Nucleus accumbens (tissue), 56 donors: ENCODE measurements around the gene IL19.
"Not testable (repeated sequence)": the region's sequence is repeated elsewhere in the genome, so short reads cannot be mapped to it uniquely, and the experiment has no call there.

Experiments used
- DNase-seq, 56 donors: peaks; one replicate each; lab custom pipeline; 2025; lab: John Stamatoyannopoulos, UW

The IL19 gene

DNA sequence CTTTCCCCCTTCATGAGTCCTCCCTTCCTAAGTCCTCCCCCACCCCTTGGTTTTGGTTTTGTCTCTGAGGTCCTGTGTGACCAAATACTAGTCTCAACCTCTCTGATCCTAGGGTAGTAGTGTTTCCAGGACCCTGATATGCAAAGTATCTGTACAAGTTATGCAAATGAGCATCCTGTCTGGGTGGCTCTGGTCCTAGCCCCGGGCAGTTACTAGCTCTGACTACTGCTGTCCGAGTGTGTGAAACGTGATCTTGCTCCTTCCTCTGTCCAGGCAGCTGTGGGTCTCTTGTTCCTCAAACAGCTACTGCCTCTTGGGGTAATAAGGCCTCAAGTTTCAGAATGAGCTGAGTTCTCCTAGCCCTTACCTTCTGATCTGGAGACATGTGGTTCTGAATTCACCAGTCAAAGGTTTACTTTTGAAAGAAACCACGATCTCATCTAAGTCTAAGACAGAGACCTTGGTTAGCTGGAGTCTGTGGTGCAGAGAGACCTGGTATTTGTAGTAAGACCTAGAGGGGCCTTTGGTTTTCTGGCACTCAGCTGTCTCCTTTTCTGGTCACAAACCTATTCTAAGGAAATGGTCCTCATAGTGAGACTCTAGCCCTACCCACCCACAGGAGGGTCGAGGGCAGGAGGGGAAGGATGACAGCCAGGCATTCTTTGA is 31.0 kb upstream of the IL19 start:
- DNase-seq: peak in 4 of 56 donors; percentile 6 to 21 (median 8)

DNA sequence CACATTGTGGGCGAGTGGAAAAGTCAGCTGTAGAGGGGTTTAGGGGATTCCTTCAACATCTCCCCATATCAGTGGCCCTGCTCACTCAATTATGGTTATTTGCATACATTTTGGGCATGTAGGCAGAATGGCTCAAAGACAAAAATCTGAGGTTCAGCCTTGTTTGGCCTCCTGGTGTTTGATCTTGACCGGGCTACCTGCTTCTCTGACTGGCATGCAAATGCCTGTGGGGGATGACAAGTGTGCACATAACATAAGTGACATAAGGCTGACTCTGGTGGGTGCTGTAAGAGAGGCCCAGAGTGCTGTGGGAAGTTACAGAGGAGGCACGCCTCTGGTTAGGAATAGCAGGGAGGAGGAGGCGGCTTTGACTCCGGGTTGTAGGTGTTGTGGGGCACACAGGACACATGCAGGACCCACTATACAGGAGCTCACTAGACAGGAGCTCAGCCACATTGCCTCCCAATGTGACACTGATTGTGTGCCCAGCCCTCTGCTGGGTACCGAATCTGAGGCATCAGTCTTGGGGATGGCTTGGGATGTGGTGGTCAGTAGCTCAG is 29.4 kb upstream of the IL19 start:
- no peak for DNase-seq

DNA sequence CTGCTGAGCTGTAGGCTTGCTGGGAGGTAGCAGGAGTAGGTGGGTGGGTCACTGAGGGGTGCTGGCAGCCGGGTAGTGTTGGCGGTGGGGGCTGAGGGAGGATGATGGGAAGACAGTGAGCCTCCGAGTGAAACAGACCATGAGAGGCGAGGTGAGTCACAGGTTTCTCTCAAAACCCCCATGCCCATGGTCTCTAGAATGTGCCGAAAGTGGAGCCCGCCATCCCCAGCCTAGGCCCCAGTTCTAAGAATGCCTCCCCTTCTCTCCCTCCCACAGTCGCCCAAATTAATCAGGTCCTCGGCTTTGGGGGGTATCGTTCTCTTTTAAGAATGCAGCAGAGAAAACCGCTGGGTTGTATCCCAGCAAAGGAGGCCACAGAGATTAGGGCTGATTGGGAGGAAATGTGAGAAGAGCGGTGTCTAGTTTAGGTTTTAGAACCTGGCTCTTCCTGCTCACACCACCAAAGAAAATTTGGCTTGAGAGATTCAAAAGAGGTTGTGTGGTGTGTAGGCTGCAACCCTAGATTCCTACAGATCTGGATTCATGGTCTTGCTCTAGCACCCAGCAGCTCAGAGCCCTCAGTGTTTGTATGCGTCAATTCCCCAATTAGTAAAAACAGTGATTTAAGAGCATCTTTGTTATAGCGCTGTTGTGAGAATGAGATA is 27.7 kb upstream of the IL19 start:
- DNase-seq: no peak

GRCh38 chr1:206744683-206745082 is 25.9 kb upstream of the IL19 start:
- DNase-seq: no peak

GRCh38 chr1:206745301-206745700 is 25.3 kb upstream of the IL19 start:
- DNase-seq: no peak

GRCh38 chr1:206748348-206749030 is 22.1 kb upstream of the IL19 start:
- DNase-seq: no peak

- no peak for DNase-seq
Observed at GRCh38 chr1:206751891-206752290, 18.7 kb upstream of the IL19 start.

DNA sequence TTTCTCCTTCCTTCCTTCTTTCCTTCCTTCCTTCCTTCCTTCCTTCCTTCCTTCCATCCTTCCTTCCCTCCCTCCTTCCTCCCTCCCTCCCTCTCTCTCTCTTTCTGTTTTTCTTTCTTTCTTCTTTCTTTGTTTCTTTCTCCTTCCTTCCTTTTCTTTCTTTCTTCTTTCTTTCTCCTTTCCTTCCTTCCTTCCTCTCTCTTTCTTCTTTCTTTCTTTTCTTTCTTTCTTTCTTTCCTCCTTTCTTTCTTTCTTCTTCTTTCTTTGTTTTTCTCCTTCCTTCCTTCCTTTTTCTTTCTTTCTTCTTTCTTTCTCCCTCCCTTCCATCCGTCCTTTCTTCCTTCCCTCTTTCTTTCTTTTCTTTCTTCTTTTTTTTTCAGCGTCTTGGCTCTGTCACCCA is 18.1 kb upstream of the IL19 start:
- no peak for DNase-seq

- DNase-seq: no peak
Observed at GRCh38 chr1:206753141-206753540, 17.4 kb upstream of the IL19 start.

GRCh38 chr1:206754011-206754410 is 16.6 kb upstream of the IL19 start:
- no peak for DNase-seq

- no peak for DNase-seq
Observed at GRCh38 chr1:206757524-206758266, 12.9 kb upstream of the IL19 start.

GRCh38 chr1:206760590-206760989 is 10.0 kb upstream of the IL19 start:
- no peak for DNase-seq

DNA sequence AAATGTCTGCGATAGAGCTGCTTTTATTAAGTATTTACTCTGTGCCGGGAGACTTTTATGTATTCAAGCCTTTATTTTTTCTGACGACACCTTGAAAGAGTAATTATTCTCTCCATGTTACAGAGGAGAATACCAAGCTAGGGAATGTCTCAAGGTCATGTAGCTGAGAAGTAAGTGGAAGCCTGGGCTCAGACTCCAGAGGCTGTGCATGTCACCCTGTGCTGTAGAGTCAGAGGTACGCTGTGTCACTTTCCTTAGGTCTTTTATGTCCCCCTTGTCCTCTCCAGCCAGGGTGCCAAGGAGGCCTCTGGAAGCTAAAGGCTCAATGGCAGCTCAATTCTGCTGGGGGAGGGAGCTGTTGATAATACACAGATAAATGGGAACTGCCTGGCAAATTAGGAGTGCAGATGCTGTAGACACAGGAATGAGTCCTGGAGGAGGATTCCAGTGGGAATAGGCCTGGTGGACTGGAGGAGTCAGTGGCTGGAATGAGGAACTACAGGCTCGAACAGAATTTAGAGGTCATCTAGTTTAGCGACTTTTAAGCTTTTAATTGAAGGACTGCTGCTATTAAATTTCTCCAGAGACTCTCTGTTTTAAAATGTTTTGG is 9.3 kb upstream of the IL19 start:
- no peak for DNase-seq

GRCh38 chr1:206762741-206763364 is 7.7 kb upstream of the IL19 start:
- not testable (repeated sequence) for DNase-seq

GRCh38 chr1:206765771-206766170 is 4.8 kb upstream of the IL19 start:
- DNase-seq: not testable (repeated sequence)

DNA sequence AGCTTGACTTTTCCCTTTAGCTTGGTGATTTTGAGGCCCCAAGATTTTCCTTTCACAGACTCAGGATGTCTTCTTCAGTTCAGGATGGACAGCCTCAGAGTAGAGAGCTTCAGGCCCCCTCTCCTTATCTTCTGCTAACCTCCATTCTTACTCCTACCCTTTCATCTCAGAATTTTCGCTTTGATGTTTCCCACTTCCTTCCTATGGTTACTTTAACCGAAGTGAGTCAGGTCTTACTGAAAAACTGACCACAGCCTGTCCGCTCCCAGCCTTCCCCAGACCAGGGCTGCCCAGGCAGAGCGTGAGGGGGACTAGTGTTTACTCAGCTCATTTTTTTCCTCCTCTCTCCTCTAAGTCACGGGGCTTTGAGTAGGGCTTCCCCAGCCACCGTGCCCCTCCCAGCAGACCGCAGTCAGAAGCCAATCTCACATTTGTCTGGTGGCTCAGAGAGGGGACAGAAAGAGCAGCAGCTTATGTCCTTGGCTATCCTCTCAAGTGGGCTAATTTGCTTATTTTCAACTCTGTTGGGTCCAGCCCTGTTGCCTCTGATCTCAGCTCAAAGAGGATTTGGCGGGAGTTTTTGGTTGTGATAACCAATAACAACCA is 4.2 kb upstream of the IL19 start:
- DNase-seq: peak in 5 of 56 donors; percentile 4 to 22 (median 11)

- DNase-seq: no peak
Observed at GRCh38 chr1:206768472-206769303, 1.9 kb upstream of the IL19 start.

GRCh38 chr1:206769304-206769731 is 1.3 kb upstream of the IL19 start:
- DNase-seq: no peak

GRCh38 chr1:206771338-206771692 is 742 bp downstream of the IL19 start:
- DNase-seq: no peak
